Ishikawa (cell line): ENCODE measurements around the gene ETDB.

Source experiments
- CEBPB ChIP-seq: IDR thresholded peaks from 2 replicates; pipeline ENCODE4 v1.6.1; 2012
- CREB1 ChIP-seq: IDR thresholded peaks from 2 replicates; pipeline ENCODE4 v1.6.1; 2012; ENCODE audit warnings: low read depth
- EGR1 ChIP-seq: IDR thresholded peaks from 2 replicates; pipeline ENCODE4 v1.6.1; 2012
- EP300 ChIP-seq: IDR thresholded peaks from 2 replicates; pipeline ENCODE4 v1.6.1; 2012; ENCODE audit warnings: borderline replicate concordance
- RAD21 ChIP-seq: IDR thresholded peaks from 2 replicates; pipeline ENCODE4 v1.6.1; 2012; ENCODE audit warnings: low read depth
- REST ChIP-seq: IDR thresholded peaks from 2 replicates; pipeline ENCODE4 v1.6.1; 2012; ENCODE audit warnings: low read depth, mild to moderate bottlenecking
- TAF1 ChIP-seq: IDR thresholded peaks from 2 replicates; pipeline ENCODE4 v1.6.1; 2012; ENCODE audit warnings: low read depth, mild to moderate bottlenecking
- TEAD4 ChIP-seq: IDR thresholded peaks from 2 replicates; pipeline ENCODE4 v1.6.1; 2012
- ZBTB7A ChIP-seq: IDR thresholded peaks from 2 replicates; pipeline ENCODE4 v1.6.1; 2012; ENCODE audit warnings: low read depth
- TF ChIP-seq, protein P1 (sequence below): IDR thresholded peaks from 2 replicates; pipeline ENCODE4 v1.6.1; 2012
- TF ChIP-seq, protein P2 (sequence below): IDR thresholded peaks from 2 replicates; pipeline ENCODE4 v1.6.1; 2012

GRCh38 chrX:135089126-135089525 is 31.2 kb downstream of the ETDB start:
- TF ChIP-seq CEBPB (no peak), TEAD4 (no peak), EP300 (no peak), TAF1 (no peak), CREB1 (no peak), EGR1 (no peak), RAD21 (no peak), REST (no peak), ZBTB7A (no peak)
- TF ChIP-seq, protein P1, sequence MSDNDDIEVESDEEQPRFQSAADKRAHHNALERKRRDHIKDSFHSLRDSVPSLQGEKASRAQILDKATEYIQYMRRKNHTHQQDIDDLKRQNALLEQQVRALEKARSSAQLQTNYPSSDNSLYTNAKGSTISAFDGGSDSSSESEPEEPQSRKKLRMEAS, result no peak
- TF ChIP-seq, protein P2, sequence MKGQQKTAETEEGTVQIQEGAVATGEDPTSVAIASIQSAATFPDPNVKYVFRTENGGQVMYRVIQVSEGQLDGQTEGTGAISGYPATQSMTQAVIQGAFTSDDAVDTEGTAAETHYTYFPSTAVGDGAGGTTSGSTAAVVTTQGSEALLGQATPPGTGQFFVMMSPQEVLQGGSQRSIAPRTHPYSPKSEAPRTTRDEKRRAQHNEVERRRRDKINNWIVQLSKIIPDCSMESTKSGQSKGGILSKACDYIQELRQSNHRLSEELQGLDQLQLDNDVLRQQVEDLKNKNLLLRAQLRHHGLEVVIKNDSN, result no peak
